Activated CD4-positive, alpha-beta T cell treated with anti-CD3 and anti-CD28 coated beads, Interleukin-2, amount 50 U/mL, for 1 hour (primary cell): ENCODE results near the gene DCTN1.
"Not testable (repeated sequence)": the region's sequence is repeated elsewhere in the genome, so short reads cannot be mapped to it uniquely, and the experiment has no call there.

Source experiments
- DNase-seq: peaks from one replicate; pipeline ENCODE4 v3.0.0-alpha.2; 2020

The DCTN1 gene

GRCh38 chr2:74379851-74380789 is at the start of gene DCTN1:
TSS of gene DCTN1 (minus strand) at chr2:74380311. CDS start at chr2:74380037, 274 bp downstream.
- no peak for DNase-seq

DNA sequence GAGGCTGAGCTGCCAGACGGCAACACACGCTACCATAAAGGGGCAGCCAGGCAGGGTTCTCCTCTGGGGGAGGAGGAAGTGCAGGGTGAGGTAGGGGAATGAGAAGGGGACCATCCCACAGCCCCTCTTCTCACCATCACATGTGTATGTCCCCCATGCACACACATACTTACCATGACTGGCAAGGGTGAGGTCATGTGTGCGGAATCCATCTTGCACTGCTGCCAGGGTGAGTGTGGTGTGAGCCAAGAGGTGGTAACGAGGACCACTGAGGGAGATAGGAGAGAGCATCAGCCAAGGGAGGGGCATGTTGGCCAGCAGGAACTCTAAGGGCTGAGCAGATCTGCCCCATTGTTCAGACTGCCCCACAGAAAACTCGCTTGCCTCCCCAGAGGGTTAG is 48.6 kb upstream of the DCTN1 start:
- no peak for DNase-seq

GRCh38 chr2:74427551-74427950 is 47.4 kb upstream of the DCTN1 start:
- DNase-seq = no peak

DNA sequence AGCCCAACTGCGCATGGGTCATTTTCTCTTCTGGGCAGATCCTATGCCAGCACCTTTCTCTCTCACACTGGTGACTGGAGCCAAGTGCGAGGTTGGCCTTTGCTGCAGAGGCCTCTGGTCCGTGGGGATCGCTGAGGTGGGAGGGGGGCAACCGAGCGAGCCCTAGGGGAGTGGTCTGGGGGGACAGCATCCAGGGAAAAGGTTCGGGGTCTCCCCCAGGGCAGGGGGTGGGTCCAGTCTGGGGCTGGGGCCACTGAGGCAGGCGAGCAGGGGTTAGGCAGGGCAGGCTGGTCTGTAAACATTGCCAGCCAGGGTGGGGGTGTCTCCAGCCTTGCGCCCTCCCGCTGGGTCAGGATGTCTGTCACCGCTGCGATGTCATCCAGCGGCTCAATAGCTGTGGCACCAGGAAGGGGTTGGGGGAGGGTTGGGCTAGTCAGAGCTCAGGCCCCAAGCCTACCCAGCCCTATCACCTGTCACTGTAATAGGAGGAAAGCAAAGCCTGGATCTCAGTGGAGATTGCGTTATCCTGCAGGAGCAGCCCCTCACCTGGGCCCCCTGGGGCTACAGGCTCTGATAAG is 46.2 kb upstream of the DCTN1 start:
- DNase-seq = no peak

GRCh38 chr2:74425523-74425922 is 45.4 kb upstream of the DCTN1 start:
- DNase-seq = no peak

DNA sequence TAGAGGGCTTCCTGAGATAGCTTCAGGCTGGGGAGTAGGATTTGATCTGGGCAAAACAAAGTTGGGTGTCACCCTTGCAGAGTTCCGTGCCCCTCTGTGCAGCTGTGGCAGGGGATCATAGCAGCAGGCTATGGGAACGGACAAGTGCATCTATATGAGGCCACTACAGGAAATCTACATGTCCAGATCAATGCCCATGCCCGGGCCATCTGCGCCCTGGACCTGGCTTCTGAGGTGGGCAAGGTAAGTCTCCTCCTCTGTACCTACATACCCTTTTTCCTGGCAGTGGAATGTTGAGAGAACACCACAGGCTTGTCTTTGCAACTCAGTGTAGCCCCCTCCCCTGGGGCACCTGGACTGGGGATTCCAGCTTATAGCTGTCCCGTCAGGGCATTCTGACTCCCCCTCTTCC is 44.9 kb upstream of the DCTN1 start:
- no peak for DNase-seq

DNA sequence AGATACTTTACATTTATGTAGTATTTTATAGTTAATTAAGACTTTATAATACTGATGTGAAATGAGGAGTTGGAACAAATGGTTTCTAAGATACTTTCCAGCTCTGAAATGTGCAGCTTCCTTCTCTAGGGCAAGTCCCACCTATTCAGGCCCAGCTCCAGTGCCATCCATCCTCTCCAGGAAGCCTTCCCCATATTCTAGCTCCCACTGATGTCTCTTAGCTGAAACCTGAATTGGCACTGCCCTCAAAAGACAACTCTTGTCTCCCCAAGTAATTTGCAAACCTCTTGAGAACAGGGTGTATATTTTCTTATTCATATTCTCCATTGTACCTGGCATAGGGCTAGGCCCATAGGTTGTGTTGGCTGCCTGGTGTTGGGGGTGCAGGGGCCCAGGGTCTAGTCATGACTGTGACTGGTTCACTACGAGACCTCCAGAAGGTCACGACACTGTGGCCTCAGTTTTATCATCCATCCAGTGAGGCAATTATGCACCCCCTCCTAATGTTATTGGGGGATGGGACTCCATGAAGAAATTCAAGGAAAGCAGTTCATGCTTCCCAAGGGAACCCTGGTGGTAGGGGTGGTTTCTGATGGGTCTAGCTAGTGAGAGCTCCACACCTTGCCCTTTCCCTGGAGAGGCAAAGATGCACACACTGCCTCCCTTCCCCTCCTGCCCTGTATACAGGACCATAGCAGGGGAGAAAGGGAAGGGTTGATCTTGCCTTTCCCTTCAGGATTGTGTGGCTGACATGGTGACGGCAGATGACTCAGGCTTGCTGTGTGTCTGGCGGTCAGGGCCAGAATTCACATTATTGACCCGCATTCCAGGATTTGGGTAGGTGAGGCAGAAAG is 44.3 kb upstream of the DCTN1 start:
- no peak for DNase-seq

- no peak for DNase-seq
Observed at GRCh38 chr2:74423231-74424095, 43.4 kb upstream of the DCTN1 start.

DNA sequence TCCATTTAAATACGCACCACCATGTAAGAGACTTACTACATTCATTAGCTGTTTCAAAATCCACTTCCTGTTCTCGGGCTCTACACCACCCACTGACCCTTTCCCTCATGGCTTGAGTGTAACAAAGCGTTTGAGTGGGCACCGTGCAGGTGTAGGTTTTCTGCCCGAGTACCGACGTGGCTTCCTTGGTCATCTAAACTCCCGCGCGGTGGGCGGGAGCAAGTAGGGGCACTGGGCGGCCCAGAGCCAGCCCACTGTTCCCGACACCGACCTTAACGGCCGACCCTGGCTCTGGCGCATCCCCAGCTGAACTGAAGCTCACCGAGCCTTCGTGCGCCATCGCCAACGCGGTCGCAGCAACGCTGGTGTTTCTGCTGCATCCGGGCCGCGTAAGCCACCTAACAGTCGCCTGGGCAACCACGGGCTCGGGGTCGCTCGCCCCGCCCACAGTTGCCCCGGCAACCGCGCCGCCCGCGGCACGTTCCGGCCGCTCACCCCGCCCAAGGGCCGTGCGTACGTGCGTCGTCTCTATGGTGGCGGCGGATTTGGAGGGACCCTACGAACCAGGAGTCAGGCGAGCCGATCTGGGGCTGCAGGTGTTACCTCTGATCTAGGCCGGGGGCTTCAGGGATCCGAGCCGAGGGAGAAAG is 41.2 kb upstream of the DCTN1 start, which contains the start of the genes C2orf81 and WDR54:
Gene C2orf81 (minus strand): TSS at position 399 of the 650 bp plus-strand sequence. CDS start 59 bp downstream, at position 340.
Gene WDR54 (plus strand): TSS at position 510 of the 650 bp plus-strand sequence. CDS start 424 bp downstream, outside the sequence.
- peak; percentile 92 for DNase-seq

DNA sequence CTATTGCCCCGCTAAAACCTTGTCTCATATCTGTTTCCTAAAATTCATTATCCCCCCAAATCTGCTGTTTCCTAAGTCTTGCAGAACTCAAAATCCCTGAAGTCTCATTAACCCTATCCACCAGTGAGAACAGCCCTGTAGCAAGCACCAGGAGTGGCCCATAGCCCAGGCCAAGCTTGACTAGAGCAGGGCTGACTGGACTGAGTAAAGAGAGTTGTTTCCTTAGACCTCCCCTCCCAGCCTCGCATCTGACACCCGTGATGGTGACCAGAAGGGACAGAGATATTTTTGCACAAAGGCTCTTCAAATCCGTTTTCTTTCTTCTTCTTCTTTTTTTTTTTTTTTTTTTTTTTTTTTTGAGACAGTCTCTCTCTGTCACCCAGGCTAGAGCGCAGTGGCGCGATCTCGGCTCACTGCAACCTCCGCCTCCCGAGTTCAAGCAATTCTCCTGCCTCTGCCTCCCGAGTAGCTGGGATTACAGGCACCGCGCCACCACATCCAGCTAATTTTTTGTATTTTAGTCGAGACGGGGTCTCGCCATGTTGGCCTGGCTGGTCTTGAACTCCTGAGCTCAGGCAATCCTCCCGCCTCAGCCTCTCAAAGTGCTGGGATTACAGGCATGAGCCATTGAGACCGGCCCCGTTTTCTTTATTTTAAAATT is 40.5 kb upstream of the DCTN1 start:
- not testable (repeated sequence) for DNase-seq

GRCh38 chr2:74420006-74420405 is 39.9 kb upstream of the DCTN1 start:
- DNase-seq = no peak

DNA sequence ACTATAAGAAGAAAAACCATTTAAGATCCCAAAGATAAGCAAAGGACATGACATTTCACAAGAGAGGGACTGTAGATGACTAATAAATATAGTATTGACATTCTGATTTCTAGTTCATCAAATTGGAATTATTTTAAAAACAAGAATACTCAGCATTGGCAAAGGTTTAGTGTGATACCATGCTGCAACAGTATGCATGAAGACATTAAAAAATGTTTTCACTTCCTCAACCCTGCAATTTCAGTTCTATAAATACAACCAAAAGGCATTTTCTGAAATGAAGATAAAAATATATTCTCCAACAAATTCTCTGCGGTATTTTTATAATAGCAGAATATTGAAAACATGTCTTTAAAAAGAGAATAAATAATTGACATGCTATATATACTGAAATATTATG is 39.2 kb upstream of the DCTN1 start:
- DNase-seq = no peak

- no peak for DNase-seq
Observed at GRCh38 chr2:74418312-74418711, 38.2 kb upstream of the DCTN1 start.

DNA sequence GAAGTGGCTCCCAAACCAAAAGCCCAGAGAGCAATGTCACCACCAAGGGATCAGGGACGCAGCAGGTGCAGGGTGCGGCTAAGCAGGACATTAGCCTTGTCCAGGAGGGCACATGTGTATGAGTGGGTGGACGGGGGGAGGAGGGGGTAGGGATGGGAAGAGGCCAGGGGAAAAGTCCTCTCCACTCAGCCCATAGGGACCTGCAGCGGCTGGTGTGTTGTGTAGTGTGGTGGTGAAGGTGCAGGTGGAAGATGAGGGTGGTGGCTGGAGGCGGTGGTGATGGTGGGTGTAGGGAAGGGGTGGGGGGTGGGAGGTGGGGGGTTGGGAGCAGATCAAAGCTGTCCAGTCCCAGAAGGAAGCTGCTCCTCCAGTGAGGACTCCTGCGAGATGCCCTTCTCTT is 37.7 kb upstream of the DCTN1 start:
- no peak for DNase-seq

GRCh38 chr2:74417197-74417596 is 37.1 kb upstream of the DCTN1 start:
- DNase-seq = no peak

DNA sequence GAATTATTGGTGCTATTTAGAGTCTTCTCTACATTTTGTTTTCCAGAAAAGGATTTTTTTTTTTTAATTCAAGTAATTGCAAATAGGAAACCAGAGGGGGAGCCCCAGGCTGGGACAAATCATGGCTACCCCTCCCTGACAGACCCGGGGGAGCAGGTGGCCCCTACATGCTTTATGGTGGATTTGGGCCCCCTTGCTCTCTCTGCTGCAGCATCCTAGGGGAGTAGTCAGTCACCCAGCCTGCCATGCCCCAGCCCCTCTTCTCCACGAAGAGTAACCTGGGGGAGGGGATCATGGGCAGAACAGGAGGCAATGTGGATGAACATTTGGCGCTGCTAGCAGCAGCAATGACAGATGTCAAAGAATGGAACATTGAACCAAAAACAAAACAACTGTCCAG is 36.7 kb upstream of the DCTN1 start:
- DNase-seq = no peak

- DNase-seq = no peak
Observed at GRCh38 chr2:74415762-74416395, 35.8 kb upstream of the DCTN1 start.

DNA sequence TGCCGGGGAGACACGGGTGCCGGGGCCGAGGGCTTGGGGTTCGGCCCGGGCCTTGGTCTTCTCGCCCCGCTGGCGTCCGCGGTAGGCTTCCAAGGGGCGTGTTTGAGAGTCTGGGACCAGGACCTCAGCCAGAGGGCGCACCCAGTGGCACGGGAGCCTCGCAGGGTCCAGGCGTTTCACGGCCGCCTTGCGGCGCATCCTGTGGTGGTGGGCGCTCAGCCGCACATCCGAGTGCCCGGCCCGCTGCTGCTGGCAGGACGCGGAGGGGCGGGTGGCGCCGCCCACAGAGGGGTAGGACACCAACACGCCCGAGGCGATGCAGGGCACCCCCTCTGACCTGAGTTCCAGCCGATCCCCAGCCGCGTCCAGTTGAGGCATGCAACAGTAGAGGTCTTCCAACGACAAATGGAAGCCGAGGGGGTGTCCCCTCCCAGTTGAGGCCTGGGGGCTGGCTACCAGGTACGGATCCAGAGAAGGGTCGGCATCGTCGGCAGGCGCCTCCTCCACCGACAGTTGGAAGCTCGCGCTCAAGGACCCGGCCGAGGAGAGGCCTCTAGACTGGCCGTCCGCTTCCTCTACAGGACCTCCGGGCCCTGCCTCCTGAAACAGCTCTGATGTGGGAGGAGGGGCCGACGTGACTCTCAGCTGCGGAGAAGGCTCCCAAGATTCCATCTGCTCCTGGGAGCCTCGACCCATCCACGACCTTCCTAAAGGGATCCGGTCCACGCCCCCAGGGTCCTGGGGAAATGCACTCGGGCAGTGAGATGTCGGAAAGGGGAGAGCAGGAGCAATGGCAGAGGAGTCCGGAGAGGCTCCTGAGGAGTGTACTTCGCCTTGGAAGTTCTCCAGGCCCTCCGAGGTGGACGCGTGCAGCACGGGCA is 35.0 kb upstream of the DCTN1 start:
- no peak for DNase-seq

DNA sequence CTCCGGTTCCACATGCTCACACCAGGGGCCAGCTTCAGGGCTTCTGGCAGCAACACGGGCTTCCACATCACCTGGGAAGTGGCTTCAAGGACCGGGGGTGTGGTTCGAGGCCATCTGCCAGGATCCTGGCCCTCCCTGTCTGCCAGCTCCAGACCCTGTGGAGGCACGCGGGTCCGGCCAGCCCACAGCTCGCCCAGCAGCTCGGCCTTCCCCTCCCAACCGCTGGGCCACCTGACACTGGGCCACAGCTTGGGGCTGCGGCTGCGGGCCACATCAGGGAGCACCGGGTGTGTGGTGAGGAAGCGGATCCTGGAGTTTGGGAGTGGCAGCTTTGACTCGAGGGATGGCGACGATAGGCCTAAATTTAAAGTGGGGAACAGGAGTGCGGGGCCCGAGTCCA is 34.3 kb upstream of the DCTN1 start:
- no peak for DNase-seq
